Activated T-cell treated with anti-CD3 and anti-CD28 coated beads, Interleukin-2, amount 50 U/mL, for 72 hours (primary cell): ENCODE measurements around the gene ADAMTS8. TPM values are rescaled to one million over a fixed set of nuclear protein-coding genes. Genes with fewer than 3 reads are reported as not detected.

Experiments used
- ATAC-seq, 2 donors: fragments of 150-1000 bp; cut with Tn5 transposase; replicated peaks in 1 of 2; 2 replicates each; pipeline ENCODE4 v1.10.0; 2021; ENCODE audit warnings: moderate library complexity in 2 of 2, mild to moderate bottlenecking in 1 of 2
- DNase-seq, 2 donors: peaks; one replicate each; pipeline ENCODE4 v3.0.0; 2021 to 2022; ENCODE audit warnings: mixed read lengths in 1 of 2
- H3K27ac Mint-ChIP-seq: one replicate; pipeline ENCODE4 v1.8.0; 2022; ENCODE audit warnings: mild to moderate bottlenecking, moderate library complexity, mixed read lengths
- H3K27me3 Mint-ChIP-seq: one replicate; pipeline ENCODE4 v1.8.0; 2022; ENCODE audit warnings: low read depth, mixed read lengths
- H3K36me3 Mint-ChIP-seq, 2 donors: one replicate each; pipeline ENCODE4 v1.8.0; 2022; ENCODE audit warnings: mixed read lengths in 2 of 2, mild to moderate bottlenecking in 1 of 2; ENCODE audit not compliant: insufficient read depth in 2 of 2
- H3K4me1 Mint-ChIP-seq: one replicate; pipeline ENCODE4 v1.8.0; 2022; ENCODE audit warnings: low read depth, mixed read lengths
- H3K4me3 Mint-ChIP-seq, 2 donors: one replicate each; pipeline ENCODE4 v1.8.0; 2022; ENCODE audit warnings: mild to moderate bottlenecking in 2 of 2, mixed read lengths in 2 of 2, moderate library complexity in 2 of 2
- H3K9me3 Mint-ChIP-seq, 2 donors: one replicate each; pipeline ENCODE4 v1.8.0; 2022; ENCODE audit warnings: mixed read lengths in 2 of 2
- total RNA-seq, 2 donors: library from RNA; stranded (reverse); gene quantifications; one replicate each; pipeline ENCODE4 v1.2.3, GENCODE V29; 2022

The ADAMTS8 gene
- total RNA-seq, 2 donors from 2014 or later: not detected

DNA sequence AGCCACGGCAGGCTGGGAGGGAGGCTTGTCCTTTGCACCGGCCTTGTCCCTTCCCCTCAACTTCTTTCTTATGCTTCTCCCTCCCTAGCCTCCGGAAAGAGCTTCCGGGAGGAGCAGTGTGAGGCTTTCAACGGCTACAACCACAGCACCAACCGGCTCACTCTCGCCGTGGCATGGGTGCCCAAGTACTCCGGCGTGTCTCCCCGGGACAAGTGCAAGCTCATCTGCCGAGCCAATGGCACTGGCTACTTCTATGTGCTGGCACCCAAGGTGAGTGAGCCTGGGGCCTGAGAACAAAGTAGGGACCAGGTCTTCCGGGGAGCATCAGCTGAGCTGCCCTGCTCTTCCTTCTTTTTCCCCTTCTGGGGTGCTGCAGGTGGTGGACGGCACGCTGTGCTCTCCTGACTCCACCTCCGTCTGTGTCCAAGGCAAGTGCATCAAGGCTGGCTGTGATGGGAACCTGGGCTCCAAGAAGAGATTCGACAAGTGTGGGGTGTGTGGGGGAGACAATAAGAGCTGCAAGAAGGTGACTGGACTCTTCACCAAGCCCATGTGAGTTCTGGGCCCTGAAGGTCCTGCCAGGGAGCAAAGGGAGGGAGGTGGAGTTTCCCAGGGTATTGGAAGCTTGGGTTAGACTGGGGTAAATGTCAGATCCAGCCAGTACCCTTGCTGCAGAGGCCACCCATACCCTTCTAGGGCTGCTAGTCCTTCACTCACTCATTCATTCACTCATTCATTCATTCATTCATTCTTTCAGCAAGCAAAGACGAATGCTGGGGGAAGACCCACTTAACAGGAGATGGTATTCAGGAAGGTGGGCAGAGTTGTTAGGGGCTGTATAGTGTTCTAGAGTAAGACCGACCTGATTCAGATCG, 42.7 kb upstream of the ADAMTS8 start:
- no peaks in the 10 kb centered on the region for H3K27me3 Mint-ChIP-seq
- H3K4me1 Mint-ChIP-seq: no peaks in the 10 kb centered on the region
- no peak overlapping the region for H3K4me3 Mint-ChIP-seq
- no peaks in the 10 kb centered on the region for H3K36me3 Mint-ChIP-seq
- H3K9me3 Mint-ChIP-seq: no peaks in the 10 kb centered on the region
- DNase-seq: no peak
- no peak overlapping the region for H3K27ac Mint-ChIP-seq
- no peak for ATAC-seq

DNA sequence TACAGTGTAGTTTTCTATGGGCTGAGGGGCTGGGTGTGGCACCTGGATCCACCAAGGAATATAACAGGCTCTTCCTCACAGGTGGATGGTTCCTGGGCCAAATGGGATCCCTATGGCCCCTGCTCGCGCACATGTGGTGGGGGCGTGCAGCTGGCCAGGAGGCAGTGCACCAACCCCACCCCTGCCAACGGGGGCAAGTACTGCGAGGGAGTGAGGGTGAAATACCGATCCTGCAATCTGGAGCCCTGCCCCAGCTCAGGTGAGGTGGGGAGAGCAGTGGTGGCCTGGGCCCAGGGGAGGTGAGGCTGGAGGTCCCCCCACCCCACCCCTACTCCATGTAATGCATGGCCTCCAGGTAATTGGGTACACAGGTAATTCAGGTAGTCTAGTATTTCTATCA, 40.8 kb upstream of the ADAMTS8 start:
- Mint-ChIP-seq H3K27ac (no peak overlapping the region), H3K27me3 (no peaks in the 10 kb centered on the region), H3K4me3 (no peak overlapping the region), H3K9me3 (no peaks in the 10 kb centered on the region), H3K4me1 (no peaks in the 10 kb centered on the region), H3K36me3 (no peaks in the 10 kb centered on the region)
- ATAC-seq (no peak), DNase-seq (no peak)

DNA sequence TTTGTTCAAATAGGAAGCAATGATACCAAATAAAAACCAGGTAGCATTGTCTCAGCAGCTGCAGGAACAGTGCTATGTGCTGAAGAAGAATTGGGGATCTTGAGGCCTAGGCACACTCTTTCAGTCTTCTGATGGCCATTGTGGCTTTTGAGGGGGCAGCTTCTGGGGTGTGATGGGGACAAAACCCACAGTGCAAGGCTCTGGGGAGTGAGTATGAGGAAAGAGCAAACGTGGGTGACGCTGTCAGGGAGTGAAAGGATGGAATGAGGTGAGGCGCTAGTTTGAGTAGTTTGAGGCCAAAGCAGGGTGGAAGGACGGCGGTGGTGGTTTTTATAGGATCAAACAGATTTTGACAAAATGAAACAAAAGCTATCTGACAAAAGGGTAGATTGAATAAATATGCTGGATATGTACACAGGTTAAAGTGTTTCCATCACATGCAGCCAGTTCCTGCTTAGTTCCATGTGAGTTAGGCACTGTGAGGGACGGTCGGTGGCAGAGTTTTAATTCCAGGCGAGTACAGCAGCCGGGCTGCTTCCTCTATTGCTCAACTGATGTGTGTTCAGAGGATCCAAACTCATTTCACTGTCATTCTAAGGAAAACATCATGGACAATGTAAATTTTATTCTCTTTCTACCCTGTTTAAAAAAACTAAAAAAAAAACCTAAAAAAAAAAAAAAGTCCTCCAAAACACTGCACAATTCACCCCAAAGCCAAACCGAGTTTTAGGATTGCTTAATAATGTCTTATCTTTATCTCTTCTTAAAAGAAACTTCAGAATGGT, 38.9 kb upstream of the ADAMTS8 start:
- Mint-ChIP-seq H3K27me3 (no peaks in the 10 kb centered on the region), H3K4me1 (no peaks in the 10 kb centered on the region), H3K36me3 (no peaks in the 10 kb centered on the region), H3K9me3 (no peaks in the 10 kb centered on the region), H3K4me3 (no peak overlapping the region), H3K27ac (no peak overlapping the region)
- DNase-seq: no peak
- no peak for ATAC-seq

DNA sequence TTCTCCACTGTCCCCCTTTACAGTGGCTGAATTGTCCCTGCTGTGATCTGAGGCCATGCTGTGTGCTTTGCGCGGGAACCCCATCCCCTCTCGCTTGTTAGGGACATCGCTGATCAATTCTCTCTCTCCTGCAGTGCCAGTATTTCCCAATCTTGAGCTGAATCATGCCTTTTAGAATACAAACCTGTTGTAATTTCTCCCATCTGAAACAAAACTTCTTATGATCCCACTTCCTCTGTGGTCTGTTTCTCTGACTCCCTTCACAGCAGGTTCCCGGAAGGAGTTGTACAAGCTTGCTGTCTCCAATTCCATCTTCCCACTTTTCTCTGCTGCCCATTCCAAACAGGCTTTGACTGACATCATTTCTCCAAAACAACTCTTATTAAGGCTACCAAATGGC, 36.9 kb upstream of the ADAMTS8 start:
- ATAC-seq (no peak), DNase-seq (no peak)
- Mint-ChIP-seq H3K9me3 (no peaks in the 10 kb centered on the region), H3K36me3 (no peaks in the 10 kb centered on the region), H3K4me1 (no peaks in the 10 kb centered on the region), H3K27me3 (no peaks in the 10 kb centered on the region), H3K4me3 (no peak overlapping the region), H3K27ac (no peak overlapping the region)

DNA sequence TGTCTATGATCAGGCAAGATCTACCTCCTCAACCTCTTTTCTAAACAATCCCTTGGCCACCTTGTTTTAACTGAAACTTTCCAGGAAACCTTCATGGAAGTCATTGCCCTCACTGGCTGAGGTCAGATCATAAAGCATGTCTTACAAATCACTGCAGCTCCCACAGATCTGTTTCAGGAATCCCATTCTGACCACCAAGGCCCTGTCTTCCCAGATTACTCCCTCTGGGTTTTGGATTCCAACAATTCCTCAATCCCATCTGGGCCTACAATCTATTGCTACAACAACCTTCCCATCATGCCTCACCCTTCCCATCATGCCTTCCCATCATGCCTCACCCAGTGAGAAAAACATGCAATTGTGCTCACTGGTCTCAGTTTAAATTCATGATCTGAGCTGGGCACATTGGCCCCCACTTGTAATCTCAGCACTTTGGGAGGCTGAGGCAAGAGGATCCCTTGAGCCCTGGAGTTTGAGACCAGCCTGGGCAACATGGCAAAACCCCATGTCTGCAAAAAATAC, 35.9 kb upstream of the ADAMTS8 start:
- H3K9me3 Mint-ChIP-seq: no peaks in the 10 kb centered on the region
- no peaks in the 10 kb centered on the region for H3K4me1 Mint-ChIP-seq
- no peaks in the 10 kb centered on the region for H3K27me3 Mint-ChIP-seq
- no peaks in the 10 kb centered on the region for H3K36me3 Mint-ChIP-seq
- no peak overlapping the region for H3K27ac Mint-ChIP-seq
- ATAC-seq (no peak), DNase-seq (no peak)
- H3K4me3 Mint-ChIP-seq: no peak overlapping the region

DNA sequence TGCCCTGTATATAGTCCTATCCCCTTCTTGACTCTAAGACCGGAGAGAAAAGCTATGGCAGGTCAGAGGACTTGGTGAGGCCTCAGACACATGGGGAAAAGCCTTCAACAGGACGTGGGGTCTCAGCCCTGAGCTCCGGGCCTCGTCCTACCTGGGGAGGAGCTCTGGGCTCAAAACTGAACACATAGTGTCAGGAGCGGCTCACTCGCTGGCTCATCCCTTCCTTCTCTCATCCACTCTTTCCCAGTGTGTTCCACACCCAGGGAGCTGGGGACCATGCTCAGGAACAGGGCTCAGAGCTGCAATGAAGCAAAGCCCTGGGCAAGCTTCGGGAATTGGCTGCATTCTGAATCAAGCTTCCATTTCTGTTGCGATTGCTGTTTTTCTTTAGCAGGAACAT, 34.5 kb upstream of the ADAMTS8 start:
- H3K9me3 Mint-ChIP-seq: no peaks in the 10 kb centered on the region
- H3K36me3 Mint-ChIP-seq: no peaks in the 10 kb centered on the region
- no peaks in the 10 kb centered on the region for H3K27me3 Mint-ChIP-seq

DNA sequence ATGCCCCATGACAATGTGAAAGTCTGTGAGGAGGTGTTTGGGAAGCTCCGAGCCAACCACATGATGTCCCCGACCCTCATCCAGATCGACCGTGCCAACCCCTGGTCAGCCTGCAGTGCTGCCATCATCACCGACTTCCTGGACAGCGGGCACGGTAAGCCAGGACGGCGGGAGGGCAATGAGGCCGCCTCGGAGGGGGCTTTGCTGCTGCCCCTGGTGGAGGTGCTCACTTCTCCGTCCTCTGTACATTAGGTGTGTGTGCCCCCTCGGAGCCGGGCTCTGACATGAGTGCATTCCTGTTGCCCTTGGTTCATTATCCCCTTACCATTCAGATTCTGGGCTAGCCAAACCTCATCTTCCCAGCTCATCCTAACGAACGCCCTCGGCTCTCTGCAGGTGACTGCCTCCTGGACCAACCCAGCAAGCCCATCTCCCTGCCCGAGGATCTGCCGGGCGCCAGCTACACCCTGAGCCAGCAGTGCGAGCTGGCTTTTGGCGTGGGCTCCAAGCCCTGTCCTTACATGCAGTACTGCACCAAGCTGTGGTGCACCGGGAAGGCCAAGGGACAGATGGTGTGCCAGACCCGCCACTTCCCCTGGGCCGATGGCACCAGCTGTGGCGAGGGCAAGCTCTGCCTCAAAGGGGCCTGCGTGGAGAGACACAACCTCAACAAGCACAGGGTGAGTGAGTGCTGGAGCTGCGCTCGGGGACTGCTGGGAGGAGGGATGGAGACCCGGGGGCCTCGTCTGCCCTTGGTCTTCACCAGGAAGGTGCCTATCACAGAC, 33.9 kb upstream of the ADAMTS8 start:
- H3K27me3 Mint-ChIP-seq: no peaks in the 10 kb centered on the region
- no peak for ATAC-seq
- H3K4me1 Mint-ChIP-seq: no peaks in the 10 kb centered on the region

More for the DNA sequence above, 34.5 kb upstream of the ADAMTS8 start:
- ATAC-seq: no peak
- Mint-ChIP-seq H3K4me3 (no peak overlapping the region), H3K27ac (no peak overlapping the region), H3K4me1 (no peaks in the 10 kb centered on the region)
- DNase-seq: no peak

DNA sequence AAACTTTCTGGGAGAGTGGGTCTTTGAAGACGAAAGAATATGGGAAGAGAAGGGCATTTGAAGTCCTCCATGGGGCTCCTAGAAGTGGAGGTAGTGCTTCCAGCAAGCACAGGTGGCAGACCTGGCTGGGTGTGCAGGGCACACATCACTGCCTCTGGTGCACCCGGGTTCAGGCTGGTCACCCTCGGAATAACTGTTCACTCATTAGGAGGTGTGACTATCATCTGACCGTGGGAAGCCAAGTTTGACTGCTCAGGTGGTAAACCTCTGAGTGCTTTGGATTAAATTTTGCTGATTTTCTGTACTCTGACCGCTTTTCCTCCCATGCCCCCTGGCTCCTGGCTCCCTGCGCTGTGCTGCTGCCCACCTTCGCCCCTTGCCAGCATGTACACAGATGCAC, 31.1 kb upstream of the ADAMTS8 start:
- DNase-seq: no peak
- H3K9me3 Mint-ChIP-seq: no peaks in the 10 kb centered on the region
- H3K27ac Mint-ChIP-seq: no peak overlapping the region
- H3K4me3 Mint-ChIP-seq: no peak overlapping the region
- no peaks in the 10 kb centered on the region for H3K36me3 Mint-ChIP-seq
- ATAC-seq: no peak
- no peaks in the 10 kb centered on the region for H3K4me1 Mint-ChIP-seq
- no peaks in the 10 kb centered on the region for H3K27me3 Mint-ChIP-seq

More for the DNA sequence above, 33.9 kb upstream of the ADAMTS8 start:
- no peak overlapping the region for H3K4me3 Mint-ChIP-seq
- no peak overlapping the region for H3K27ac Mint-ChIP-seq
- no peaks in the 10 kb centered on the region for H3K9me3 Mint-ChIP-seq
- no peaks in the 10 kb centered on the region for H3K36me3 Mint-ChIP-seq
- no peak for DNase-seq

DNA sequence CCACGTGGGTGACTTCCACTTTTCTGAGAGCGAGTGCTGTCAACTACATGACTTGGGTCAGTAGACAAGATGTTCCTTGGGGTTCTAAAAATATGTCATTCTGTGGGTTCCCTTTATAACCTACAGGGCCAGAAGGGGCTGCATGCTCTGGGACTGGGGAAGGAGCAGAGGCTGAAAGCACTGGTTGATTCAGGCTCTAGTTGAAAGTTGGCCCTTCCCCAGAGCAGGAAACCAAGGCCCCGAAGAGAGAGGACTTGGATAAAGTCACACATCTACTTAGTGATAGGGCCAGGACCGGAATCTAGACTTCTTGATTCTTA, 30.0 kb upstream of the ADAMTS8 start:
- no peaks in the 10 kb centered on the region for H3K36me3 Mint-ChIP-seq
- H3K4me3 Mint-ChIP-seq: no peak overlapping the region
- H3K9me3 Mint-ChIP-seq: no peaks in the 10 kb centered on the region
- DNase-seq: no peak
- peaks cover 5% of the 10 kb centered on the region for H3K27me3 Mint-ChIP-seq
- H3K27ac Mint-ChIP-seq: no peak overlapping the region
- no peaks in the 10 kb centered on the region for H3K4me1 Mint-ChIP-seq
- ATAC-seq: no peak

DNA sequence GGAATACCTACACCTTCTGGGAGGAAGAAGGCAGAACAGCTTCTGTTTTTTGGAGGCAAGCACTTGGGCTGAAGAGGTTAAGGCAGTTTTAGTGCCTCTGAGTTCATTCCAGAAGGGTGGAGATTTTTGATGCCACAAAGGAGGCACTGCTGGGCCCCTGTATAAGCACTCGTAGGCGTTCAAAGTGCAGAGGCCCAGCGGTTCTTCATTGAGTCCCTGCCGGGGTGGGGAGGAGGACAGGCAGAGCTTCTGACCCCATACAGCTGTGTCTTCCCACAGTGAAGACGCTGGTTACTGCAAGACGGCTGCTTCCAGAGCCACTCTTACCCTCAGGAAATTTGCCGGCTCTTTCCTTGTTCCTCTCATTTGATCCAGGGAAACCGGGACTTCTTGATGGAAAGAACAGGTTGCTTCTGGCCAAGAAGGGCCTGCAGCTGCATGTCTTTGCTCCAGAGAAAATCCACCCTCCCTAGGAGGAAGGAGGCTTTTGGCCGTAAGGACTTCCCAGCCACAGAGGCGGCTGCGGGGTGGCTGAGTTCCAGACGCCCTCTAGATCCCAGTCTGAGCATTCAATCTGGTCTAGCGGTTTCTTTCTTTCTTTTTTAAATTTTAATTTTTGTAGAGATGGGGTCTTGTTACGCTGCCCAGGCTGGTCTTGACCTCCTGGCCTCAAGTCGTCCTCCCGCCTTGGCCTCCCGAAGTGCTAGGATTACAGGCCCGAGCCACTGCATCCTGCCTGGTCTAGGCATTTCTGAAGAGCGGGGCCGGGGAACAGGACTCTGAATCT, 29.4 kb upstream of the ADAMTS8 start:
- no peaks in the 10 kb centered on the region for H3K4me1 Mint-ChIP-seq
- H3K4me3 Mint-ChIP-seq: no peak overlapping the region
- no peak for DNase-seq
- peaks cover 5% of the 10 kb centered on the region for H3K27me3 Mint-ChIP-seq
- ATAC-seq: no peak
- H3K9me3 Mint-ChIP-seq: no peaks in the 10 kb centered on the region
- H3K36me3 Mint-ChIP-seq: no peaks in the 10 kb centered on the region
- no peak overlapping the region for H3K27ac Mint-ChIP-seq

DNA sequence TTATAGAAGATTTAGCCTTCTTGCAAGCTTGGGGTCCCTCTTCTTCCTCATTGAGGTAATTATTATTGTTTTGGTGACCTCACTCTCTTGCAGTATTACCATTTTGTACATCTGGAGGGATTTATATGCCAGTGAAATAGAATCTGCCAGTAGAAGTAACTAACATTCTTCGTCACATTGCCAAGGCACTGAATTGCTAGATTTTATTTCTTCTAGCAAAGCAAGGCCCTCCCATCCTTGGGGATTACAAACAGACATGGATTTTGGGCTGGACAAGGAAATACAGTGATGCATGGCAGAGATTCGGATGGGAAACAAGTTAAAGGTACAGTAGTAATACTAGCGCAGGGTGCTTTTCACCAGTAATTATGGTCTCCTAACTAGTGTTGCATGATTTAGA, 27.9 kb upstream of the ADAMTS8 start:
- peaks cover 5% of the 10 kb centered on the region for H3K27me3 Mint-ChIP-seq
- H3K36me3 Mint-ChIP-seq: no peaks in the 10 kb centered on the region
- H3K4me3 Mint-ChIP-seq: no peak overlapping the region
- DNase-seq: no peak
- no peak overlapping the region for H3K27ac Mint-ChIP-seq
- H3K4me1 Mint-ChIP-seq: no peaks in the 10 kb centered on the region
- no peaks in the 10 kb centered on the region for H3K9me3 Mint-ChIP-seq
- no peak for ATAC-seq

DNA sequence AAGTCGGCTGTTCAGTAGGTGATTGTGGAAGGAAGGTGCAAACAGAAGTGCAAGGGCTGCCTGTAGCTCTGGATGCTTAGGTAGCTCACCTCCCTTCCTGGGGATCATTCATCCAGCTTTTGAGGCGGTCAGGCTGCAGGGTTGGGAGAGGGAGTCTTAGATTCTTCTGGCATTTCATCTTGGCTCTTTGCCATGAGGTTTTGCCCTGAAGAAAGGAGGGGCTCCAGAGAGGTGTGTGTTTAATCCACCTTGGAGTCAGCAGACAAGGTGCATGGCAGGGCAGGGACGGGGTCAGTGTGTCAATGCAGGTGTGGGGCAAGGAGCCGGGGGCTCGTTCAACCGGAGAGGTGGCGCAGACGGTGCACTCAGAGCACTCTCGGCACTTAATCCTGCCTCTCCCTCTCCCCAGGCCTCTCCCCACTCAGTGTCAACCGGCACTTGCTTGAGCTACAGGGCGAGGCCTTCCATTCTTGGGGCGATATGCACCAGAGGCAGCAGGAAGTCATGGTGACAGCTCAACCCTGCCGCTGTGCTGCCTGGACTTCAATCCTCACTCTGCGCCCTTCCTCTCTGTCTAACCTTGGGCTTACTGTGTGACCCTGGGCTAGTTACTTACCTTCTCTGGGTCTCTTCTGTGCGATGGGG, 27.2 kb upstream of the ADAMTS8 start:
- ATAC-seq (no peak), DNase-seq (no peak)
- Mint-ChIP-seq H3K36me3 (no peaks in the 10 kb centered on the region), H3K4me3 (no peak overlapping the region), H3K27ac (no peak overlapping the region), H3K9me3 (no peaks in the 10 kb centered on the region), H3K27me3 (peaks cover 5% of the 10 kb centered on the region), H3K4me1 (no peaks in the 10 kb centered on the region)
